ENCODE results near the gene MRPL14. TPM values are rescaled to one million over a fixed set of nuclear protein-coding genes. Genes with fewer than 3 reads are reported as not detected.
A peak's percentile ranks its signal among the peaks of the same experiment; 100 is the strongest.

The MRPL14 gene
- total and polyA plus RNA-seq, 9 of the 15 experiments (the other 6 are each of a cell fraction or from before 2014, with no cell fraction given): 126 to 424 (median 165) TPM

DNA sequence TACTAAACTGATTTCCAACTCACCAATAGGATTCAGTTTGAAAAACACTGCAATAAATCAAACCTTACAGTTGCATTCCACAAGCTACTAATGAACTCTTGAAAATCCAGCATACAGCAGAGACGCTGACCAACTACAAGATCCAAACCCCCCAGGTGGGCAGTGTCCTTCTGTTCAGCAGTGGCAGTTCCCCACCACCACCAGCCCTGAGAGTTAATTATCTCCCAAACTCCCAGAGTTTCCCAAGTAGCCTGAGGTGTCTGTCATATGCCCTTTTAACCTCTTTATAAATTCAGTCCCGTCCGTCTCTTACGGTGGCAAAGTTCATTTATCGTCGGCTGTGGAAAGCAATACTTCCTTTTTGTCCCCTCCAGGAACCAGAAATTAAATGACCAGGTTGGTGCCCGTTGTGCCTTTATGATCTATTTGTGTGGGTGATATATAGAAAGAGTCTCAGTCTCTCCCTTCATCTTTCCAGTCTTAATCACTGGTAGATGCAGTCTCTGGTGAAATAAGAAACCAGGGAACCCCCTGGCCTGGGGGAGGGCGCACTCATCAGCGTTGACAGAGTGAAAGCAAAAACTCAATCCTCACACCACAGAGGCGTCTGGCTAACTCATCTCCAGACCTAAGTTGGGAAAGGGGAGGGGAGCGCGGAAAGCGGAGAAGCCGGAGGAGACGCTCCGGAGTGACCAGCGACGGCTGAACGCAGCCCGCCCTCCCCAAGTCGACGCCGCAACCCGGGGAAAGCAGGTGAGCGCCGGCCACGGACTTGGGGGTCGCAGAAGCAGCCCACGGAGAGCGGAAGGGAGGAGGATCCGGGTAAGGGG is 717 bp downstream of the MRPL14 start (continued):
- peak; percentile 76 for TF ChIP-seq ZNF395 (CRISPR knock-in tag; IDR thresholded peaks at IDR 0.05)
- peak; percentile 30; the same call in 1 of the 2 replicates for TF ChIP-seq MXI1 (IDR thresholded peaks at IDR 0.05; ENCODE audit: low read depth, low read length)
- TF ChIP-seq GATA2 (CRISPR knock-in tag; IDR thresholded peaks at IDR 0.05): no peak
- TF ChIP-seq ZNF511 (CRISPR knock-in tag; IDR thresholded peaks at IDR 0.05): no peak; the same call in 1 of the 2 replicates
- no peak for TF ChIP-seq ZNF764 (CRISPR knock-in tag; IDR thresholded peaks at IDR 0.05; ENCODE audit: low read depth)
- TF ChIP-seq SP1 (CRISPR knock-in tag; IDR thresholded peaks at IDR 0.05): 0 out of 2 replicates have a peak, but pooled peaks have one; percentile 16
- TF ChIP-seq NFRKB (IDR thresholded peaks at IDR 0.05; ENCODE audit: low read depth): peak; percentile 9; the same call in 1 of the 2 replicates
- peak; percentile 79; the same call in 1 of the 2 replicates for TF ChIP-seq ZBTB7A (IDR thresholded peaks at IDR 0.05; ENCODE audit: borderline replicate concordance, control insufficient read depth, low read depth, low read length)
- TF ChIP-seq RFX1 (IDR thresholded peaks at IDR 0.05): no peak
- TF ChIP-seq, protein P1, sequence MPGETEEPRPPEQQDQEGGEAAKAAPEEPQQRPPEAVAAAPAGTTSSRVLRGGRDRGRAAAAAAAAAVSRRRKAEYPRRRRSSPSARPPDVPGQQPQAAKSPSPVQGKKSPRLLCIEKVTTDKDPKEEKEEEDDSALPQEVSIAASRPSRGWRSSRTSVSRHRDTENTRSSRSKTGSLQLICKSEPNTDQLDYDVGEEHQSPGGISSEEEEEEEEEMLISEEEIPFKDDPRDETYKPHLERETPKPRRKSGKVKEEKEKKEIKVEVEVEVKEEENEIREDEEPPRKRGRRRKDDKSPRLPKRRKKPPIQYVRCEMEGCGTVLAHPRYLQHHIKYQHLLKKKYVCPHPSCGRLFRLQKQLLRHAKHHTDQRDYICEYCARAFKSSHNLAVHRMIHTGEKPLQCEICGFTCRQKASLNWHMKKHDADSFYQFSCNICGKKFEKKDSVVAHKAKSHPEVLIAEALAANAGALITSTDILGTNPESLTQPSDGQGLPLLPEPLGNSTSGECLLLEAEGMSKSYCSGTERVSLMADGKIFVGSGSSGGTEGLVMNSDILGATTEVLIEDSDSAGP (CRISPR knock-in tag; IDR thresholded peaks at IDR 0.05): no peak
- no peak for TF ChIP-seq NFIX (CRISPR knock-in tag; IDR thresholded peaks at IDR 0.05; ENCODE audit: low read depth)
- TF ChIP-seq SETDB1 (IDR thresholded peaks at IDR 0.05; ENCODE audit: low read length): no peak
- no peak for TF ChIP-seq SAFB (IDR thresholded peaks at IDR 0.05; ENCODE audit: borderline replicate concordance, low read depth, low read length)
- TF ChIP-seq STAT5A (IDR thresholded peaks at IDR 0.05; ENCODE audit: borderline replicate concordance, low read length): no peak
- TF ChIP-seq MTA2 (IDR thresholded peaks at IDR 0.05; ENCODE audit: low read depth): peak; percentile 14; the same call in 1 of the 2 replicates
- no peak; the same call in 1 of the 2 replicates for TF ChIP-seq TGIF2 (CRISPR knock-in tag; IDR thresholded peaks at IDR 0.05)
- TF ChIP-seq TRIM24 (IDR thresholded peaks at IDR 0.05): peak in 1 of 2 experiments; percentile 11; a peak in 1 of 4 replicates
- peak; percentile 35; the same call in 1 of the 2 replicates for TF ChIP-seq ARID4B (CRISPR knock-in tag; IDR thresholded peaks at IDR 0.05)
- TF ChIP-seq RB1 (IDR thresholded peaks at IDR 0.05; ENCODE audit: low read depth): no peak

Data from K562 (cell line).